Activated CD8-positive, alpha-beta memory T cell treated with anti-CD3 and anti-CD28 coated beads, Interleukin-2, amount 50 U/mL, for 1 hour (primary cell): ENCODE results near the gene SAMD11.
"Not testable (repeated sequence)": the region's sequence is repeated elsewhere in the genome, so short reads cannot be mapped to it uniquely, and the experiment has no call there.

ENCODE experiments used
- DNase-seq: peaks from one replicate; pipeline ENCODE4 v3.0.0-alpha.2; 2020; ENCODE audit errors: extremely low read depth

Gene SAMD11

GRCh38 chr1:975896-976683 lies 52.4 kb downstream of the SAMD11 start:
- DNase-seq, result no peak

DNA sequence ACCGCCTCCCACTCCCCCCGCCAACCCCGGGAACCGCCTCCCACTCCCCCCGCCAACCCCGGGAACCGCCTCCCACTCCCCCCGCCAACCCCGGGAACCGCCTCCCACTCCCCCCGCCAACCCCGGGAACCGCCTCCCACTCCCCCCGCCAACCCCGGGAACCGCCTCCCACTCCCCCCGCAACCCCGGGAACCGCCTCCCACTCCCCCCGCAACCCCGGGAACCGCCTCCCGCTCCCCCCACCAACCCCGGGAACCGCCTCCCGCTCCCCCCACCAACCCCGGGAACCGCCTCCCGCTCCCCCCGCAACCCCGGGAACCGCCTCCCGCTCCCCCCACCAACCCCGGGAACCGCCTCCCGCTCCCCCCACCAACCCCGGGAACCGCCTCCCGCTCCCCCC lies 53.1 kb downstream of the SAMD11 start:
- not testable (repeated sequence) for DNase-seq

GRCh38 chr1:978069-978834 lies 54.5 kb downstream of the SAMD11 start:
- DNase-seq, result no peak

DNA sequence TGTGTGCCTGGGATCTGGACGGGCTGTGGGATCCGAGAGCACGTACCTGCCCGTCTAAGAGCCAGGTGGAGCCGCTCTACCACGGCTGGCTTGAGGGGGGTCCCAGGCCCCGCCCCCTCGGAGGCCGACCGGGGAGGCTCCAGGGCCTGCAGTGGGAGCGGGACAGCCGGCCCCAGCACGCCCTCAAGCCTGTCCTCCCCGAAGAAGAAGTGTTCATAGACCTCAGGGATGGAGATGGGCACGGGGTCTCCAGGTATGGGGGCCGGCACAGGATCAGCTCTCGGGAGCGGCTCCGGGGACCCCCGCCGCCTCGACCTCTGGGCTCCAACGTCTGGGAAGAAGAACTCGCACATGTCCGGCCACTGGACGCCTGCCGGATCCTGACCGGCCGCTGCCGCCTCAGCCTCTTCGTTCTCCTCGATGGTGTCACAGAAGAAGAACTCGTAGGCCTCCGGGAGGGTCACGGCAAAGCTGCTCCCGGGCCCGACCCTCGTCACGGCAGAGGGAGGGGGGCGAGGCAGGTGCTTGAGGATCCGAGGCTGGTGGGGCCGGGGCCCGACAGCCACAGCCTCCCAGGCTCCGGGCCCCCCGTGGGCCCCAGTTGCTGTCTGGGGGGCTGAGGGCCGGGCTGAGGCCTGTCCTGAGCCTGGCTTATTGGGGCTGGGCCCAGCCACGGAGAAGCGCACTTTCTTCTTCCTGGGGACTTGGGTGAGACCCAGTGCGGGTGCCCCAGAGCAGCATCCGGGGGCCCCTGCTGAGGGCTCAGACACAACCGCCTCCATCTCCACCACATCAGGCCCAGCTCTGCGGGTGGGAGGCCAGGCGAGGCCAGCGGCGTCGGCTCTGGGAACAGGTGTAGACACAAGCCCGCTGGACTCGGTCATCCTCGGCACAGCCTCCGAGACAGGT lies 55.4 kb downstream of the SAMD11 start:
- no peak for DNase-seq

DNA sequence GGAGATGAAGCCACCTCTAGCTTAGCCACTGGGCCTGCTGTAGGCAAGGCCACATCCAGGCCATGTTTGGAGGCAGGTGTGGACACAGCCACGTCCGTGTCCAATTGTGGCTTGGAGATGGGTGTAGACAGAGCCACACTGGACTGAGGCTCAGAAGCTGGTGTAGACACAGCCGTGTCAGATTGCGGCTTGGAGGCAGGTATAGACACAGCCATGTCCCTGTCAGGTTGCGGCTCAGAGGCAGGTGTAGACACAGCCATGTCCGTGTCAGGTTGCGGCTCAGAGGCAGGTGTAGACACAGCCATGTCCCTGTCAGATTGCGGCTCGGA lies 56.0 kb downstream of the SAMD11 start:
- DNase-seq, result no peak

- DNase-seq, result no peak
These were observed 56.4 kb downstream of the SAMD11 start for GRCh38 chr1:980137-980571.

DNA sequence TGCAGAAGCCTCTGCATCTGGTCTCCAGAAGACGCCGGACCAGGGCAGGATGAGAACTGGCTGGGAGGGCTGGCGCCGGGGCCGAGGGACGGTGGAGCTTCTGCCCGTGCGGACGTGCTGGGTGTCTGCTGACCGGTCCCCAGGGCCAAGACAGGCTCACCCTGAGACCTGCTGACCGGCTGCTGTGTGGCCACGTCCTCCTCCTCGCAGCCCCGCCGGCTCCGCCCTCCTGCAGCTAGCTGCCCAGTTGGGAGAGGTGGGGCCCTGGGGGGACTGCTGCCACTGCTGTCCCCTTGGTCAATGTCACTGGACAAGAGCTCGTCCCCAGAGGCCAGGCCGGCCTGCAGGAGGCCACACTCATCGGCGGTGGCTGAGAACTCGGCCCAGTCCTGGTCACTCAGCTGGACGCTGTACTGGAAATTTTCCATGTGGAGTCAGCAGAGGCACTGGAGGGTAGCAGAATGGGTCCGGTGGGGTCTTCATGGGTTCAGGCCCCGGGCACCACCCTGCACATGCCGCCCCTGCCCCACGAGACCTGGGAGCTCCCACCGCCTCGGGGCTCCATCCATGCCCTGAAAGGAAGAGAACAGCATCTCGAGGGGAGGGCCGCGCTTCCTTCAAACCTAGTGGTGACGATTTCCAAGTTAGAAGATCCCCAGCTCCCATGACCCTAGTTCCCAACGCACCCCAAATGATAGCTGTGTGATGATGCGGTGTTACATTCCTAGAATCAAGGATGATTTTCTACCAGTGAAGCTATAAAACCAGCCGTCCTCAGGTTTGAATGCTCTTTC lies 57.1 kb downstream of the SAMD11 start:
- no peak for DNase-seq

GRCh38 chr1:981491-981954 lies 57.8 kb downstream of the SAMD11 start:
- DNase-seq, result no peak

GRCh38 chr1:981955-982558 lies 58.3 kb downstream of the SAMD11 start, which contains the start of gene PERM1:
Gene PERM1, minus strand, starts transcription at chr1:982093. Its CDS starts 1,064 bp downstream, at chr1:981029.
- DNase-seq, result no peak

GRCh38 chr1:982765-983436 lies 59.2 kb downstream of the SAMD11 start:
- DNase-seq, result no peak

DNA sequence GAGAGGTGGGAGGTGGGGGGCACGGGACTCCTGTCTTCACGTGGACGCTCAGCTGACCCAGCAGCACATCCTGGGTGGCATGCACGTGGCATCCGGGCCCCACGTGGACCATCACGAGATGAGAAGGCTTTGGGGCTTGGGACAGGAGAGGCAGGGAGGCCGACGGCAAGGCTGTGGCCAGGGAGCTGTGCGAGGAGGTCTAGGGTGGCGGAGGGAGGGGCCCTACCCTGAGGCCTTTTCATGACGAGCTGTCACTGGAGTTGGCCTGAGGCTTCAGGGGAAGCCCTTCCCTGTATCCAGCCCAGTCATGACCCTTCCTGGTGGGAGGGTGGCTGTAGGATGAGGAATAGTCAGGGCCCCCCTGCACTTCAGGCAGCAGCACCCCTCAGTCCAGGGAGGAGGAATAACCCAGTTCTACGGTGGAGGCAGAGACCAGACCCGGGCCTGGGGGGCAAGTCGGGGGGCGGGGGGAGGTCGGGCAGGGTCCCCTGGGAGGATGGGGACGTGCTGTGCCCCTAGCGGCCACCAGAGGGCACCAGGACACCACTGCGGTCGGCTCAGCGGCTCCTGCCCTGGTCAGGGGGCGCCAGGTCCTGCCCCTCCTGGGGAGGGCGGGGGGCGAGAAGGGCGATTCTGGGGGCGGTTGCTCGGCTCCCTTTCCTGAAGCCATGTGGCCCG lies 60.2 kb downstream of the SAMD11 start:
- no peak for DNase-seq

GRCh38 chr1:984476-984814 lies 60.7 kb downstream of the SAMD11 start:
- no peak for DNase-seq

GRCh38 chr1:985126-985525 lies 61.4 kb downstream of the SAMD11 start:
- no peak for DNase-seq

- not testable (repeated sequence) for DNase-seq
These were observed 64.3 kb downstream of the SAMD11 start for GRCh38 chr1:988061-988460.

- DNase-seq, result not testable (repeated sequence)
These were observed 67.6 kb downstream of the SAMD11 start for GRCh38 chr1:991275-991674.

DNA sequence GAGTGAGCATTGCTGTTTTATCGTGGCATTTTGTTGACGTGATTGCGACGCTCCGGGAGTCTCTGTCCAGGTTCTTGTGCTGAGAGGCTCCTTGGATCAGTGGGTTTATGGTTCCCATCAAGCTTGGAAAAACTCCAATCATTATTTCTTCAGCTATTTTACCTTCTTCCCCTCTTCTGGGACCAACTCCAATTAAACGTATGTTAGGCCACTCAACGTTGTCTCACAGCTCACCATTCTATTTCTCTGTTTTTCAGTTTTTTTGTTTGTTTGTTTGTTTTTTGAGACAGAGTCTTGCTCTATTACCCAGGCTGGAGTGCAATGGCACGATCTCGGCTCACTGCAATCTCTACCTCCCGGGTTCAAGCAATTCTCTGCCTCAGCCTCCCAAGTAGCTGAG lies 68.2 kb downstream of the SAMD11 start:
- DNase-seq, result no peak

- no peak for DNase-seq
These were observed 68.6 kb downstream of the SAMD11 start for GRCh38 chr1:992362-992761.

- no peak for DNase-seq
These were observed 69.8 kb downstream of the SAMD11 start for GRCh38 chr1:993379-993995.
